ENCODE results near the gene RNF225. TPM values are rescaled to one million over a fixed set of nuclear protein-coding genes. Genes with fewer than 3 reads are reported as not detected.
A peak's percentile ranks its signal among the peaks of the same experiment; 100 is the strongest.
"Not testable (repeated sequence)": the region's sequence is repeated elsewhere in the genome, so short reads cannot be mapped to it uniquely, and the experiment has no call there.

The RNF225 gene
- total RNA-seq, 6 donors from 2014 or later: 0.27 to 5.2 (median 2.0) TPM; not detected in 3

GRCh38 chr19:58367698-58368454, 27.6 kb upstream of the RNF225 start:
- Histone ChIP-seq H3K9me3 (no peaks in the 10 kb centered on the region), H3K27ac (no peak overlapping the region), H3K4me1 (peaks cover 0 to 5% (median 2%) of the 10 kb centered on the region in 4 donors), H3K36me3 (no peaks in the 10 kb centered on the region), H3K27me3 (no peaks in the 10 kb centered on the region), H3K4me3 (no peak overlapping the region)
- DNase-seq (peak in 1 of 2 donors; percentile 79), ATAC-seq (ENCODE audit: low FRiP score in 2 of 2) (no peak)
- TF ChIP-seq POLR2AphosphoS5 (IDR thresholded peaks at IDR 0.05) (no peak), POLR2A (IDR thresholded peaks at IDR 0.05) (no peak), EP300 (IDR thresholded peaks at IDR 0.05) (no peak), CTCF (IDR thresholded peaks at IDR 0.05) (no peak)
- 77 to 81% methylated on average over 58 to 99 of the region's 106 CpGs for WGBS, 2 donors

- TF ChIP-seq CTCF (IDR thresholded peaks at IDR 0.05): no peak
- no peak for TF ChIP-seq EP300 (IDR thresholded peaks at IDR 0.05)
- TF ChIP-seq POLR2A (IDR thresholded peaks at IDR 0.05): no peak
- TF ChIP-seq POLR2AphosphoS5 (IDR thresholded peaks at IDR 0.05): no peak
- Histone ChIP-seq H3K27me3 (no peaks in the 10 kb centered on the region), H3K4me3 (no peak overlapping the region), H3K27ac (no peak overlapping the region), H3K36me3 (no peaks in the 10 kb centered on the region), H3K9me3 (no peaks in the 10 kb centered on the region), H3K4me1 (peaks cover 0 to 12% (median 9%) of the 10 kb centered on the region in 4 donors)
- DNase-seq (peak in 1 of 2 donors; percentile 82), ATAC-seq (ENCODE audit: low FRiP score in 2 of 2) (peak in 1 of 2 donors; percentile 9)
- WGBS, 2 donors: 90 to 91% methylated on average over 37 to 47 of the region's 68 CpGs
Observed at GRCh38 chr19:58368561-58369360, 26.7 kb upstream of the RNF225 start.

- H3K4me1 ChIP-seq: peaks cover 0 to 13% (median 9%) of the 10 kb centered on the region in 4 donors
- peak overlapping the region in 3 of 4 donors; percentile 45 to 57 (median 48) for H3K27ac ChIP-seq
- TF ChIP-seq CTCF (IDR thresholded peaks at IDR 0.05): peak in 3 of 6 experiments; percentile 19 to 61 (median 37)
- TF ChIP-seq POLR2A (IDR thresholded peaks at IDR 0.05): no peak
- no peaks in the 10 kb centered on the region for H3K36me3 ChIP-seq
- H3K27me3 ChIP-seq: no peaks in the 10 kb centered on the region
- DNase-seq (peak in 1 of 2 donors; percentile 72), ATAC-seq (ENCODE audit: low FRiP score in 2 of 2) (peak in 1 of 2 donors; percentile 89)
- H3K4me3 ChIP-seq: no peak overlapping the region
- WGBS, 2 donors: 58 to 59% methylated on average over 15 of the region's 15 CpGs
- H3K9me3 ChIP-seq: no peaks in the 10 kb centered on the region
Observed at GRCh38 chr19:58372311-58373133, 22.9 kb upstream of the RNF225 start.

GRCh38 chr19:58374200-58374599, 21.3 kb upstream of the RNF225 start:
- no peaks in the 10 kb centered on the region for H3K27me3 ChIP-seq
- H3K9me3 ChIP-seq: no peaks in the 10 kb centered on the region
- H3K27ac ChIP-seq: no peak overlapping the region
- DNase-seq (no peak), ATAC-seq (ENCODE audit: low FRiP score in 2 of 2) (no peak)
- TF ChIP-seq CTCF (IDR thresholded peaks at IDR 0.05): no peak
- no peak for TF ChIP-seq EP300 (IDR thresholded peaks at IDR 0.05)
- TF ChIP-seq POLR2AphosphoS5 (IDR thresholded peaks at IDR 0.05): no peak
- no peak for TF ChIP-seq POLR2A (IDR thresholded peaks at IDR 0.05)
- H3K4me1 ChIP-seq: peaks cover 0 to 13% (median 11%) of the 10 kb centered on the region in 4 donors
- no peaks in the 10 kb centered on the region for H3K36me3 ChIP-seq
- WGBS, 2 donors: 79 to 86% methylated on average over 4 of the region's 4 CpGs
- no peak overlapping the region for H3K4me3 ChIP-seq

- H3K36me3 ChIP-seq; H3K4me3 ChIP-seq; H3K27ac ChIP-seq; DNase-seq; H3K9me3 ChIP-seq; H3K27me3 ChIP-seq; ATAC-seq (ENCODE audit: low FRiP score in 2 of 2): not testable (repeated sequence)
- H3K4me1 ChIP-seq: peaks cover 10 to 30% (median 25%) of the 10 kb centered on the region in 4 donors
- 89 to 90% methylated on average over 7 of the region's 7 CpGs for WGBS, 2 donors
Observed at GRCh38 chr19:58376724-58377123, 18.7 kb upstream of the RNF225 start.
